NCI-H2196 treated with DMSO at 0.1 percent for 48 hours (cell line): ENCODE data around the gene STAC3.

Source experiments
- DNase-seq: peaks from one replicate; lab custom pipeline; 2025; ENCODE audit not compliant: unreplicated experiment; lab: John Stamatoyannopoulos, UW

Gene STAC3

DNA sequence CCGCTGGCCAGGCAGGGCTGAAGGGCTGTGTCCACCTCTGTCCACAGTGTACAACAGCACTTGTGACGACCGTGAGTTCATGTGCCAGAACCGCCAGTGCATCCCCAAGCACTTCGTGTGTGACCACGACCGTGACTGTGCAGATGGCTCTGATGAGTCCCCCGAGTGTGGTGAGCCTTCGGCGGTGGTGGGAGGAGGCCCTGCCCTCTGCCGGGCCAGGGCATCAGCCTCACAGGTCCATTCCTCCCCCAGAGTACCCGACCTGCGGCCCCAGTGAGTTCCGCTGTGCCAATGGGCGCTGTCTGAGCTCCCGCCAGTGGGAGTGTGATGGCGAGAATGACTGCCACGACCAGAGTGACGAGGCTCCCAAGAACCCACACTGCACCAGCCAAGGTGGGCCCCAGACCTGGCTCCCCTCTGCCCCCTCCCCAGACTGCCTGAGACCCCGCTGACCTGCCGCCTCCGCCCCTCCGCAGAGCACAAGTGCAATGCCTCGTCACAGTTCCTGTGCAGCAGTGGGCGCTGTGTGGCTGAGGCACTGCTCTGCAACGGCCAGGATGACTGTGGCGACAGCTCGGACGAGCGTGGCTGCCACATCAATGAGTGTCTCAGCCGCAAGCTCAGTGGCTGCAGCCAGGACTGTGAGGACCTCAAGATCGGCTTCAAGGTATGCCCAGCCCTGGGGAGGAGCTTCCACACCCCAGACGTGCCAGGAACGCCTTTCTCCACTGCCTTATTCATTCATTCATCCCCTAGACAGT lies 55.2 kb downstream of the STAC3 start:
- no peak for DNase-seq

DNA sequence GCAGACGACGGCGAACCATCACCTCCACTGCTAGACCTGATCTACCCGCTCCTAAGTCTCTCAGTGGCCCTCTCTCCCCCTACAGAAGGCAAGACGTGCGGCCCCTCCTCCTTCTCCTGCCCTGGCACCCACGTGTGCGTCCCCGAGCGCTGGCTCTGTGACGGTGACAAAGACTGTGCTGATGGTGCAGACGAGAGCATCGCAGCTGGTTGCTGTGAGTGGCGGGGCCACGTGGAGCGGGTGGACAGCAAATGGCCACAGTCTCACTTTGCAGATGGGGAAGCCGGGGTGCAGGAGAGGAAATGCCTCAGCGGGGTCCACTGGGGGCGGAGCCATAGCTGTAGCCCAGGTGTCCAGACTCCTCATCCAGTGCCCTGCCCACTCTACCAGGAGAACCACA lies 55.8 kb downstream of the STAC3 start:
- DNase-seq = no peak

DNA sequence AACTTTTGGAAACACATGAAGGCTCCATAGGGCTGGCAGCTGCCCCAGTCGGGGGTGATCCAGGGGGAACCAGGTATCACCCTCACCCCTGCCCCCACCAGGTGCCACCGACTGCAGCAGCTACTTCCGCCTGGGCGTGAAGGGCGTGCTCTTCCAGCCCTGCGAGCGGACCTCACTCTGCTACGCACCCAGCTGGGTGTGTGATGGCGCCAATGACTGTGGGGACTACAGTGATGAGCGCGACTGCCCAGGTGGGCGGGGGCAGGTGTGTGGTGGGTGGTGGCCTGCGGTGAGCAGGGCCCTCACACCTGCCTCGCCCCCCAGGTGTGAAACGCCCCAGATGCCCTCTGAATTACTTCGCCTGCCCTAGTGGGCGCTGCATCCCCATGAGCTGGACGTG lies 56.7 kb downstream of the STAC3 start:
- no peak for DNase-seq

DNA sequence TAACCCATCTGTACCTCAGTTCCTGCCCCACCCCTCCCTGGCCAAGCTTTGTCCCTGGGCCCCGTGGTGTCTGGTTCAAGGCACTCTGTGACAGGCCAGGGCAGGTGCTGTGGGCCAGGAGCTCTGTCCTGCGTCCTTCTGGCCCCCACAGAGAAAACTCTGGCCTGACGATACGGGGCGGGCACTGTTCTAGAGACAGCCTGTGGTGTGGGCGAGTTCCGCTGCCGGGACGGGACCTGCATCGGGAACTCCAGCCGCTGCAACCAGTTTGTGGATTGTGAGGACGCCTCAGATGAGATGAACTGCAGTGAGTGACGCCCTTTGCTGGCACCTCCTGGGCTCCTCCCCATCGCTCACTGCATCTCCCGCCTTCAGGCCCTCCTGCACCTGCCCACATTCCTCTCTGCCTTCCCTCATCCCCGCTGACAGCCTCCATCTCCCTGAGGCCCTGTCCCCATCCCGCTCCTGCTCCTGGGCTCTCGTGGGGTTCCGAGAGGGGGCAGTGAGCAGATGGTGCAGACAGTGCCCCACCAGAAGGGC lies 57.2 kb downstream of the STAC3 start:
- no peak for DNase-seq
